ENCODE results near the gene MYL7. TPM values are rescaled to one million over a fixed set of nuclear protein-coding genes. Genes with fewer than 3 reads are reported as not detected.

Gene MYL7
- total RNA-seq, 1 donor from 2014 or later, result 21.4 TPM

DNA sequence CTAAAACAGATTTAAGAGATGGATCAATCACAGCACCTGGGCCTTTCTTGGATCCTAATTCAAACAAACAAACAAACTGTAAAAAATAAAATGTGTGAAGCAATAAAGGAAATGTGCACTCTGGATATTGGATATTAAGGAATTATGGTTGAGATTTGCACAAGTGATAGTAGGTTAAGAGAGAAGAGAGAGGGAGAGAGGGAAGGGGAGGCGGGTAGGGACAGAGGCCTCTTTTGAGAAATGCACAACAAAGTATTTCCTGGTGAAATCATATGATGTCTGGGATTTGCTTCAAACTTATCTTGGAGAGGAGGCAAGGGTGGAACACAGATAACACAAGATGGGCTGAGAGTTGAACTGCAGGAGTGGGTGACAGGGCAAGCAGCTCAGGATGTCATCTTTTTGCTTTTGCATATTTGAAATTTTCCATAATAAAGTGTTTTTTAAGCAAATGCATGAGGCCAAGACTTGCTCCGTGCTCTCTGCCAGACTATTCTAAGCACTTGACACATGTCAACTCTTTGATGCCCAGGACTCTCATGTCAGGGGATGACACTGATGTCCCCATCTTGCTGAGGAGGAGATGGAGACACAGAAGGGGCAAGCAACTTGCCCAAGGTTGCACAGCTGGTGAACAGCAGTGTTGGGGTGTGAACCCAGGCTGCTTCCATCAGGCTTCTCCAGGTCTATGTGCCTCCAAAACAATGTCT lies 46.1 kb downstream of the MYL7 start:
- H3K36me3 ChIP-seq (ENCODE audit: control insufficient read depth in 3 of 3, insufficient read depth in 3 of 3, low read length in 3 of 3), result no peaks in the 10 kb centered on the region
- H3K9ac ChIP-seq (ENCODE audit: low read depth in 1 of 3, low read length in 3 of 3), result no peak overlapping the region
- H3K27ac ChIP-seq (ENCODE audit: low read depth, low read length), result no peak overlapping the region
- no peaks in the 10 kb centered on the region for H3K9me3 ChIP-seq (ENCODE audit: control insufficient read depth in 3 of 3, low read length in 3 of 3)
- peaks cover 0 to 16% (median 4%) of the 10 kb centered on the region in 3 donors for H3K4me1 ChIP-seq (ENCODE audit: control insufficient read depth in 3 of 3, insufficient read depth in 3 of 3, low read length in 3 of 3)
- no peaks in the 10 kb centered on the region for H3K27me3 ChIP-seq (ENCODE audit: control insufficient read depth in 3 of 3, insufficient read depth in 3 of 3, low read length in 3 of 3)
- H3K4me3 ChIP-seq (ENCODE audit: low read length in 3 of 3), result no peak overlapping the region

DNA sequence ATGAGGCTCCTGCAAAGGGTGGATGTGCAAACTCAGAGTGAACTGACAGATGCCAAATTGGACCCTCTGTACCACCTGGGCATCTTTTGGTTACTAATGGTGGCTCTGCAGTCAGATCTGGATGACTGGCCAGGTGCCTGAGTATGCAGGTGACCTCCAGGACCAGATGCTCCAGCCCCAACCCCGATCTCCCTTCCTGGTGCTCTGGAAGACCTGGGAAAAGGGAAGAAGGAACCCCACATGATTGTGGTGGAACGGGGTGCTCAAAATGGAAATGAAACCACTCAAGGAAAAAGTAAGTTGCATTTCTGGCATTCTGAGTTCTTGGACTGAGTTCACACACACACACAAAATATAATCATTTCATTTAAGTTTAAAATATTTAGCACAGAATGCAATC lies 46.8 kb downstream of the MYL7 start:
- Histone ChIP-seq H3K9ac (ENCODE audit: low read depth in 1 of 3, low read length in 3 of 3) (no peak overlapping the region), H3K36me3 (ENCODE audit: control insufficient read depth in 3 of 3, insufficient read depth in 3 of 3, low read length in 3 of 3) (no peaks in the 10 kb centered on the region), H3K4me3 (ENCODE audit: low read length in 3 of 3) (no peak overlapping the region), H3K27ac (ENCODE audit: low read depth, low read length) (peak overlapping the region; percentile 23), H3K4me1 (ENCODE audit: control insufficient read depth in 3 of 3, insufficient read depth in 3 of 3, low read length in 3 of 3) (peaks cover 2 to 16% (median 4%) of the 10 kb centered on the region in 3 donors), H3K9me3 (ENCODE audit: control insufficient read depth in 3 of 3, low read length in 3 of 3) (no peaks in the 10 kb centered on the region), H3K27me3 (ENCODE audit: control insufficient read depth in 3 of 3, insufficient read depth in 3 of 3, low read length in 3 of 3) (no peaks in the 10 kb centered on the region)

- Histone ChIP-seq H3K9me3 (ENCODE audit: control insufficient read depth in 3 of 3, low read length in 3 of 3) (no peaks in the 10 kb centered on the region), H3K36me3 (ENCODE audit: control insufficient read depth in 3 of 3, insufficient read depth in 3 of 3, low read length in 3 of 3) (no peaks in the 10 kb centered on the region), H3K4me1 (ENCODE audit: control insufficient read depth in 3 of 3, insufficient read depth in 3 of 3, low read length in 3 of 3) (peaks cover 13 to 26% (median 13%) of the 10 kb centered on the region in 3 donors), H3K27me3 (ENCODE audit: control insufficient read depth in 3 of 3, insufficient read depth in 3 of 3, low read length in 3 of 3) (no peaks in the 10 kb centered on the region), H3K9ac (ENCODE audit: low read depth in 1 of 3, low read length in 3 of 3) (no peak overlapping the region), H3K4me3 (ENCODE audit: low read length in 3 of 3) (no peak overlapping the region), H3K27ac (ENCODE audit: low read depth, low read length) (no peak overlapping the region)
Observed at GRCh38 chr7:44093102-44093641, 48.0 kb downstream of the MYL7 start.

Small RNAs within 50 kb of the gene (small RNA-seq; reads per million reads assigned to genes)
- gene RNA5SP230, result not detected

Other genes with a start within 250 kb of the MYL7 start
- 28.2 TPM for gene URGCP, start 234.7 kb downstream of the MYL7 start, total RNA-seq
- gene UBE2D4, start 214.9 kb downstream of the MYL7 start, total RNA-seq, result 8.9 TPM
- gene SPDYE1, start 143.4 kb downstream of the MYL7 start, total RNA-seq, result not detected
- gene DBNL, start 96.6 kb downstream of the MYL7 start, total RNA-seq, result 41.2 TPM
- gene PGAM2, start 75.8 kb downstream of the MYL7 start, total RNA-seq, result 618 TPM
- 12.5 TPM for gene POLM, start 58.8 kb downstream of the MYL7 start, total RNA-seq
- 32.4 TPM for gene AEBP1, start 37.0 kb downstream of the MYL7 start, total RNA-seq
- gene POLD2, start 17.8 kb downstream of the MYL7 start, total RNA-seq, result 64.7 TPM
- gene GCK, start 48.1 kb upstream of the MYL7 start, total RNA-seq, result 2.1 TPM
- gene YKT6, start 59.6 kb upstream of the MYL7 start, total RNA-seq, result 40.7 TPM
- 4.7 TPM for gene CAMK2B, start 184.3 kb upstream of the MYL7 start, total RNA-seq

Data from skeletal muscle tissue (tissue), 5 donors.